ENCODE data around the gene KRTAP25-1. TPM values are rescaled to one million over a fixed set of nuclear protein-coding genes. Genes with fewer than 3 reads are reported as not detected.

Gene KRTAP25-1
- total and polyA plus RNA-seq, 10 of the 15 experiments (the other 5 are each of a cell fraction or from before 2014, with no cell fraction given): not detected

- CTCF ChIA-PET: interaction anchor here (0.8 to 1.0 kb wide), 2 partner anchors 10 to 21 kb away, joined by 3 to 4 read pairs; no protein-coding TSS in a partner anchor
- no peaks in the 10 kb centered on the region for H3K79me2 ChIP-seq (ENCODE audit: control insufficient read depth, insufficient read depth, low read length)
- TF ChIP-seq ETV6 (conservative IDR thresholded peaks at IDR 0.05 in 1 of 2, IDR thresholded peaks at IDR 0.05 in 1 of 2; ENCODE audit: borderline replicate concordance in 1 of 2, low read depth in 1 of 2) (no peak), RB1 (IDR thresholded peaks at IDR 0.05; ENCODE audit: borderline replicate concordance) (no peak), PBX3 (IDR thresholded peaks at IDR 0.05; ENCODE audit: insufficient replicate concordance, low read depth, low read length) (no peak), SREBF2 (IDR thresholded peaks at IDR 0.05; ENCODE audit: low read length) (no peak), RELA (IDR thresholded peaks at IDR 0.05; ENCODE audit: borderline replicate concordance, partially characterized antibody) (no peak), CBX5 (IDR thresholded peaks at IDR 0.05; ENCODE audit: low read depth) (no peak), CHD1 (IDR thresholded peaks at IDR 0.05; ENCODE audit: low read depth, low read length) (no peak), SMARCA5 (IDR thresholded peaks at IDR 0.05) (no peak), SMC3 (IDR thresholded peaks at IDR 0.05; ENCODE audit: borderline replicate concordance, low read length) (no peak), RELB (IDR thresholded peaks at IDR 0.05; ENCODE audit: low read depth) (no peak), E4F1 (IDR thresholded peaks at IDR 0.05; ENCODE audit: borderline replicate concordance, partially characterized antibody) (no peak), SMAD5 (IDR thresholded peaks at IDR 0.05; ENCODE audit: low read depth) (no peak), NFYA (IDR thresholded peaks at IDR 0.05; ENCODE audit: borderline replicate concordance, low read depth, low read length) (no peak), MYC (IDR thresholded peaks at IDR 0.05; ENCODE audit: insufficient read depth, insufficient read length, insufficient replicate concordance, low read length, severe bottlenecking) (no peak), POLR2A (IDR thresholded peaks at IDR 0.05; ENCODE audit: low read depth, low read length) (no peak)
- H3K36me3 ChIP-seq (ENCODE audit: control insufficient read depth in 2 of 2, insufficient read depth in 2 of 2, low read length in 1 of 2): no peaks in the 10 kb centered on the region
- no peaks in the 10 kb centered on the region for H3K4me1 ChIP-seq (ENCODE audit: control insufficient read depth, insufficient read depth, low read length)
- in situ Hi-C loops (cut with MboI): no loop called here
- POLR2A ChIA-PET: no interaction called here
- intact Hi-C loops (cut with micrococcal nuclease; ENCODE audit: unreplicated experiment): no loop called here
- ATAC-seq (no peak), DNase-seq (ENCODE audit: low read depth, low spot score) (no peak), FAIRE-seq (no peak)
- H3K27me3 ChIP-seq (replicated peaks in 1 of 2; ENCODE audit: control insufficient read depth in 2 of 2, insufficient read depth in 2 of 2, low read length in 1 of 2): no peaks in the 10 kb centered on the region
- no TSS peak for BruUV-seq (replicated peaks)
- H4K20me1 ChIP-seq (ENCODE audit: control insufficient read depth, insufficient read depth): no peaks in the 10 kb centered on the region
- 58% methylated on average over 2 of the region's 2 CpGs for WGBS (ENCODE audit: insufficient coverage, insufficient replicate concordance, low lambda C conversion rate, missing lambda C conversion rate)
- no peak overlapping the region for H3K4me3 ChIP-seq
- RAD21 ChIA-PET (ENCODE audit: unreplicated experiment): no interaction called here
- H3K9ac ChIP-seq (ENCODE audit: control insufficient read depth, insufficient read depth, low read length): no peak overlapping the region
- H2AFZ ChIP-seq (ENCODE audit: control insufficient read depth, low read depth, low read length): no peak overlapping the region
- no peak overlapping the region for H3K27ac ChIP-seq (ENCODE audit: control insufficient read depth, insufficient read depth)
- no peaks in the 10 kb centered on the region for H3K9me3 ChIP-seq (replicated peaks; ENCODE audit: control insufficient read depth, insufficient read depth, low read length)
- SMC1A ChIA-PET (ENCODE audit: uncharacterized antibody, unreplicated experiment): no interaction called here
- no peak overlapping the region for H3K4me2 ChIP-seq (ENCODE audit: control insufficient read depth, insufficient read depth)
Observed at GRCh38 chr21:30306884-30307283, 17.6 kb upstream of the KRTAP25-1 start.
